Activated CD8-positive, alpha-beta memory T cell treated with anti-CD3 and anti-CD28 coated beads, Interleukin-2, amount 10 ng/mL, durations not matched to agents 7 days and 5 days (primary cell): ENCODE measurements around the gene GLI3. TPM values are rescaled to one million over a fixed set of nuclear protein-coding genes. Genes with fewer than 3 reads are reported as not detected.

Experiments used
- ATAC-seq: fragments of 150-1000 bp; cut with Tn5 transposase; one replicate; pipeline ENCODE4 v1.10.0; 2021; ENCODE audit warnings: moderate library complexity
- CTCF ChIA-PET: fragments of 350-600 bp; sonication (Branson Sonifier 250); formaldehyde crosslinking; loops from one replicate; lab custom pipeline; 2021; ENCODE audit warnings: antibody characterized with exemption; lab: Charles Lee
- DNase-seq: peaks from one replicate; pipeline ENCODE4 v3.0.0-alpha.2; 2020
- H3K27ac Mint-ChIP-seq: one replicate; pipeline ENCODE4 v1.8.0; 2021; ENCODE audit warnings: mild to moderate bottlenecking, mixed read lengths
- H3K27me3 Mint-ChIP-seq: one replicate; pipeline ENCODE4 v1.8.0; 2021; ENCODE audit warnings: mixed read lengths
- H3K36me3 Mint-ChIP-seq: one replicate; pipeline ENCODE4 v1.8.0; 2021; ENCODE audit warnings: mild to moderate bottlenecking, mixed read lengths
- H3K4me1 Mint-ChIP-seq: one replicate; pipeline ENCODE4 v1.8.0; 2021; ENCODE audit warnings: mixed read lengths
- H3K4me3 Mint-ChIP-seq: one replicate; pipeline ENCODE4 v1.8.0; 2021; ENCODE audit warnings: mild to moderate bottlenecking, moderate library complexity, mixed read lengths
- H3K9me3 Mint-ChIP-seq: one replicate; pipeline ENCODE4 v1.8.0; 2022; ENCODE audit warnings: low read depth, mixed read lengths
- total RNA-seq, 2 experiments: library from RNA; stranded (reverse); gene quantifications; one replicate each; pipeline ENCODE4 v1.2.3, GENCODE V29; 2021

The GLI3 gene
- total RNA-seq, 2 experiments from 2014 or later = 0.15 to 0.26 TPM

DNA sequence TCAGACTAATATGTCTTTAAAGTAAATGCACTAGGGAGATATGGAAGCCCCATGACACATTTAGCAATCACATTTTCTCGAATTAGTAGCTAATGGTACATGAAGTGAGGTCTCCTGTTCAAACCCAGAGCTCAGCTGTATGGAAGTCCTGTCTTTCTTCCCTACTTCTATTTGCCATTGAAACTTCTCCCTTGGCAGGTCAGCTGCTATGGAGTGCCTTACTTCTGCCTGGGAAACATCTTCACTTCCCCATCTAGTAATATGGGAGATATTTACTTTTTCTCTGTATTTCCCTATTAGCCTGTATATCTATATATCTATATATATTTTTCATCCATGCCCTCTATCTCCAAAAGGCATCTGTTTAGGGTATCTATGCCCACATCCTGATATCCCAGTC, 308.8 kb downstream of the GLI3 start:
- Mint-ChIP-seq H3K4me1 (no peaks in the 10 kb centered on the region), H3K27me3 (peaks cover 9% of the 10 kb centered on the region), H3K36me3 (no peaks in the 10 kb centered on the region), H3K9me3 (no peaks in the 10 kb centered on the region), H3K4me3 (no peak overlapping the region), H3K27ac (no peak overlapping the region)
- CTCF ChIA-PET = interaction anchor here (1.6 to 1.8 kb wide), 2 partner anchors 13 to 15 kb away, joined by 5 to 9 read pairs; no protein-coding TSS in a partner anchor
- DNase-seq = no peak
- no peak for ATAC-seq

DNA sequence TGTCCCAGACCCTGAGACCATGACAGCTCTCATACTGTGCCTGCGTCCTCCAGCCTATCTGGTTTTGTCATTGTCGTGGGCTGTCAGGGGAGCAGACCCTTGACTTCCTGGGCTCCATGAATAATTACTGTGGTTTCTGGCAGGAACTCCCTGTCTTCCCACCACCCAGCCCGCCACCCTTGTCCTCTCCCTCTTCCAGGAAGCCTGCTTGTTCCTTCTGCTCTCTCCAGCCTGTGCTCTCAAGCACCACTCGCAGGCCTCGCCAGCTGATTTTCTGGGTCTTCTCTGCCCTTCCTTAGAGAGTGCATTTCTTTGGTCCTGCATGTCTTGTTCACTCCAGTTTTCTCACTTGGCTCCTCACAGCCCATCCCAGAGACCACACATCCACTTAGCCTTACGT, 309.6 kb downstream of the GLI3 start:
- Mint-ChIP-seq H3K27ac (no peak overlapping the region), H3K4me1 (no peaks in the 10 kb centered on the region), H3K4me3 (no peak overlapping the region), H3K36me3 (no peaks in the 10 kb centered on the region), H3K27me3 (peaks cover 15% of the 10 kb centered on the region), H3K9me3 (no peaks in the 10 kb centered on the region)
- DNase-seq (no peak), ATAC-seq (no peak)
- CTCF ChIA-PET = interaction anchor here (1.6 to 1.8 kb wide), 2 partner anchors 13 to 15 kb away, joined by 5 to 9 read pairs; no protein-coding TSS in a partner anchor

DNA sequence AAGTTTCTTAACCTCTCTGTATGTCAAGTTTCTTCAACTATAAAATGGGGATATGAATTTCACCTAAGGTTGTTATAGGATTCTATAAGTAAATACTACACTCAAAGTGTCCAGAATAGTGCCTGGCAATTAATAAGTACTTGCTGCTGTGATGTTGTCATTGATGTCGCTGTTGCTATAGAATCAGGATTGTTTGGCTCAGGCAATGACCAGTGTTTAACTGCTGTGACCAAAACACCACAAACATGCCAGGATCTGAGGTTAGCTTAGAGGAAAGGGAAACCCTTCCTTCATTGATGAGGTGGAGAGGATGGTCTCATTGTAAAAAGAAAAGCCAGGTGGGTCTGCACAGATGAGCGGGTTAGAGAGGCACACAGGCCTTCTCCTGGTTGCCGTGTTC, 311.1 kb downstream of the GLI3 start:
- ATAC-seq = no peak

DNA sequence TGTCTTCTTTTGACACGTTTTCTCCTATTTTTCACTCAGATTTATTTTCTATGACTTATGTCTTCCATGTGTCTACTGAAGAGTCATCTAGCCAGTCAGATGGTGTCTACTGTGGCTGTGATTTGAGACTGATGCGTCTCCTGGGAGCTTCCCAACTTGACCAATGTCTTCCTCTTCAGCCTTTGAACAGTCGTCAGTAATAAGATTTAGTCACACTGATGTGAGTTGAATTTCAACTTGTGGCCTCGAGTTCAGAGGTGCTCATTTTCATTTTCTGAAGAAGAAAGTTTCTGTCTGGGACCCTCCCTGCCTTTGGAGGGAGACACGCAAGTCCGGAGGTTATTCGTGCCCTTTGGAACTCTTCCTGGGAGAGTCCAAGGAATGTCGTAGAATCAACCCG, 312.2 kb downstream of the GLI3 start:
- DNase-seq (no peak), ATAC-seq (no peak)
- no peak overlapping the region for H3K4me3 Mint-ChIP-seq
- no peaks in the 10 kb centered on the region for H3K9me3 Mint-ChIP-seq
- CTCF ChIA-PET = no interaction called here
- H3K27ac Mint-ChIP-seq = no peak overlapping the region
- H3K4me1 Mint-ChIP-seq = no peaks in the 10 kb centered on the region
- H3K27me3 Mint-ChIP-seq = peaks cover 24% of the 10 kb centered on the region
- no peaks in the 10 kb centered on the region for H3K36me3 Mint-ChIP-seq

More for the DNA sequence above, 311.1 kb downstream of the GLI3 start:
- H3K4me1 Mint-ChIP-seq = no peaks in the 10 kb centered on the region
- no peak overlapping the region for H3K27ac Mint-ChIP-seq
- DNase-seq = no peak
- no peaks in the 10 kb centered on the region for H3K36me3 Mint-ChIP-seq
- peaks cover 21% of the 10 kb centered on the region for H3K27me3 Mint-ChIP-seq
- no peaks in the 10 kb centered on the region for H3K9me3 Mint-ChIP-seq
- no peak overlapping the region for H3K4me3 Mint-ChIP-seq
- CTCF ChIA-PET = no interaction called here

DNA sequence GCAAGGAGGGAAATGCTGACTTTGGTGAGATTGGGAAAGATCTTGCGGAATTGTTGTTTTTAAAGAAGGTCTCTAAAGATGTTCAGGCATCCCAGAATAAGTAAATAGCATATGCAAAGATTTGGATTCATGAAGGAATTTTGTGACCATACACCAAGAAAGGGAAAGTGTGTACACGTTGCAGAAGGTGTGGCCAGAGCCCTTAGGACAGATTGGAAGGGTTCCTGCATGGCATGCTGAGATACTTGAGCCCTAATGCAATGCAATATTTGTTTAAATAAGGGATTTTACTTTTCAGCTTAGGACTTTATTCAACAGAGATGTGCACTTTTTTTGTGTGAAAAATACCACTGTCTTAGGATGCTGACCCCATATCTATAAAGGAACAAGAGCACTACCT, 314.6 kb downstream of the GLI3 start:
- Mint-ChIP-seq H3K4me3 (no peak overlapping the region), H3K9me3 (no peaks in the 10 kb centered on the region), H3K27me3 (peaks cover 29% of the 10 kb centered on the region), H3K36me3 (no peaks in the 10 kb centered on the region), H3K27ac (no peak overlapping the region), H3K4me1 (no peaks in the 10 kb centered on the region)
- ATAC-seq (no peak), DNase-seq (no peak)
- CTCF ChIA-PET = no interaction called here

DNA sequence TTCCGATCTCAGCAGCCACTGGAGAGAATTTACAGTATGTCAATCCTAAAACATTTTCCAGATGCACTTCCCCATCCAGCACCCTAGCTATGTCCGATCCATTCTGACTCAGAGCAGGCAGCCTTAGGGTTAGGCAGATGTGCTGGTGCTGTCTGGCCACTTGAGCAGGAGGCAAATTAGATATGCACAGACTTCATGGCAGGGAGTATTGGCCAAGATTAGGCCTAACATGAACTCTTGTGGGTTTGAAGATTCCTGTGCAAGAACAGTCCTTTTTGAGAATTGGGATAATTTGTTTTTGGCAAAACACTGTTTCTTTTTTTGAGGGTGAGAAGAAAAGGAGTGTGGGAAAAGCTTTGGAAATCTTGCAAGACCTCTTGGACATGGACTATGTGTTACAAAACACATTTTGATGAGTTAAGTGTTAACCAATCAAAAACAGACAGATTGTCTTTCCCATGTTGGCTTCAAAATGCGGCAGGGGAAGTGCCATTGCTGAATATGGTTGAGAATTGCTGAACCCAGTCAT, 315.5 kb downstream of the GLI3 start:
- Mint-ChIP-seq H3K27me3 (peaks cover 29% of the 10 kb centered on the region), H3K4me3 (no peak overlapping the region), H3K36me3 (no peaks in the 10 kb centered on the region), H3K9me3 (no peaks in the 10 kb centered on the region), H3K27ac (no peak overlapping the region), H3K4me1 (no peaks in the 10 kb centered on the region)
- CTCF ChIA-PET = interaction anchor here (0.8 kb wide), 1 partner anchor 16 kb away, joined by 3 read pairs; no protein-coding TSS in a partner anchor
- DNase-seq (no peak), ATAC-seq (no peak)

DNA sequence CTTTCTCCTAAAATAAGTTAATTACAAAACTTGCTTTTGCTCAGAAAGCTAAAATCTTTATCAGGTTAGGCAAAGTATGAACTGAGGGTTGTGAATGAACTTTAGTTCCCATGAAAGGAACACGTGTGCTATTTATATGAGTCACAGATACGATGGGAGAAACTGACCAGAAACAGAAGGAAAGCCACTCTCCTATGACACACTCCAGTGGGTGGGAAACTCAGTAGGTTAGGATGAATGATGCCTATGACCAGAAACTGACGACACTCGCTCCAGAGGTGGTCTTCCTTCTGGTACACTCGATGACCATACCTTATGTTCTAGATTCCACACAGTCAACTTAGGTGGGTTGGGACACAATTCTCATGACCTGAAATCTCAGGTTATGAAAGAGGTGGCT, 318.4 kb downstream of the GLI3 start:
- Mint-ChIP-seq H3K9me3 (no peaks in the 10 kb centered on the region), H3K36me3 (no peaks in the 10 kb centered on the region), H3K4me3 (no peak overlapping the region), H3K4me1 (no peaks in the 10 kb centered on the region), H3K27me3 (peaks cover 31% of the 10 kb centered on the region), H3K27ac (no peak overlapping the region)
- CTCF ChIA-PET = no interaction called here
- ATAC-seq = no peak
- DNase-seq = no peak

DNA sequence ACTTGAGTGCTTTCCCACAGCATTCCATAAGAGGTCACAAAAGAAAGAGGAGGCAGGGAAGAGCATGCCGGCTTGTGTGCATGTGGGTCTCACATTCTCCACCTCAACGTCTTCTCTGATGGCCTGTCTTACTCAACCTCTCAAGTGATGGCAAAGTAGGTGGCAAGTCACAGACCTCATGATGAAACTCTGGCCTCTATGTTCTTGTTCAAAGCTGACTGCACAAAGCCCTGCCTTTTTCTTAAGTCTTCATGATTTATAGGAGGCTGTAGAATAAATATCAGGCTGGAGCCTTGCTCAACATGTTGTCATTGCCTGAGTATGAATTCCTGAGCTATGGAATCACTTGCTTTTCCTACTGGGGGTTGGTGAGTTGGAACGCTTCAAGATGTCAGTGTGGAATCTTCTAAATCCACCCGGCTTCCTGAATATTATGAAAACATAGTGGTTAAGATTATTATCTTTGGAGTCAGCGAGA, 320.5 kb downstream of the GLI3 start:
- Mint-ChIP-seq H3K36me3 (no peaks in the 10 kb centered on the region), H3K27me3 (peaks cover 21% of the 10 kb centered on the region), H3K4me1 (no peaks in the 10 kb centered on the region), H3K9me3 (no peaks in the 10 kb centered on the region), H3K27ac (no peak overlapping the region), H3K4me3 (no peak overlapping the region)
- DNase-seq = no peak
- no peak for ATAC-seq
- CTCF ChIA-PET = interaction anchor here (1.5 to 1.7 kb wide), 2 partner anchors 16 to 24 kb away, joined by 3 to 9 read pairs; no protein-coding TSS in a partner anchor

DNA sequence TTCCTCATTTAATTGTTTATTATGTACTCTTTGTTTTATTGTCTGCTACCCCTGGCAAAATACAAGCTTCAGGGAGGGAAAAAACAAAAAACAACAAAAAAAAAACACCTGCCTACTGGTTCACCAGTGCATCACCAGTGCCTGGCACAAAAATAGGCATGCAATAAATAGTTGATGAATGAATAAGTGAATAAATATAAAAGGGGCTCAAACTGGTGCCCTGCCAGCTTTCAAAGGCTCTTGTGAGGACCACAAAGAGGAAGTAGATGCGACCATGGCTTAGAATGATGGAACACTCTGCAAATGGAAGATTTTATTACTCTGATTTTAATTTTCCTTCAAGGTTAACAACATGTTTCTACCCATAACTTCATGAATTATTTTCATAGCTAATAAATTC, 321.1 kb downstream of the GLI3 start:
- H3K27ac Mint-ChIP-seq = no peak overlapping the region
- H3K9me3 Mint-ChIP-seq = no peaks in the 10 kb centered on the region
- H3K4me3 Mint-ChIP-seq = no peak overlapping the region
- H3K4me1 Mint-ChIP-seq = no peaks in the 10 kb centered on the region
- no peaks in the 10 kb centered on the region for H3K36me3 Mint-ChIP-seq
- H3K27me3 Mint-ChIP-seq = peaks cover 18% of the 10 kb centered on the region
- CTCF ChIA-PET = interaction anchor here (1.5 to 1.7 kb wide), 2 partner anchors 15 to 25 kb away, joined by 3 to 9 read pairs; no protein-coding TSS in a partner anchor
- DNase-seq (no peak), ATAC-seq (no peak)

DNA sequence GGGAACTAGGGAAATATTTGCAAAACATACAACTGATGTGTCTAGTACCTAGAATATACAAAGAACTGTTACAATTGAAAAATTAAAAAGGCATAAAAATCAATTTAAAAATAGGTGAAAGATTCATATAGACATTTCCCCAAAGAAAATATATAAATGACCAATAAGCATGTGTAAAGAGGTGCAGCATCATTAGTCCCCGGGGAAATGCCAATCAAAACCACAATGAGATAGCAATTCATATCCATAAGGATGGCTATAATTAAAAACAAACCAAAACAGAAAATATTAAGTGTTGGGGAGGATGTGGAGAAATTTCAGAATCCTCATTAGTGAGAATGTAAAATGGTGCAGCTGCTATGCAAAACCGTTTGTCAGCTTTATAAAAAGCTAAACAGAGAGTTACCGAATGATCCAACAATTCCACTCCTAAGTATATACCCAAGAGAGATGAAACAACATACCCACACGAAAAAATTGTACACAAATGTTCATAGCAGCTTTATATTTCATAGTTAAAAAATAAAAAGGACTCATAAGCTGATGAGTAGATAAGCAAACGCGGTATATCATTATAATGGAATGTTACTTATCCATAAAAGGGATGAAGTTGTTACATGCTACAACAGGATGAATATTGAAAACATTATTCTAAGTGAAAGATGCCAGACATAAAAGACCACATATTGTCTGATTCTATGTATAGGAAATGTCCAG, 324.0 kb downstream of the GLI3 start:
- Mint-ChIP-seq H3K27ac (no peak overlapping the region), H3K4me1 (no peaks in the 10 kb centered on the region), H3K9me3 (no peaks in the 10 kb centered on the region), H3K4me3 (no peak overlapping the region), H3K27me3 (peaks cover 11% of the 10 kb centered on the region), H3K36me3 (no peaks in the 10 kb centered on the region)
- DNase-seq (no peak), ATAC-seq (no peak)
- CTCF ChIA-PET = interaction anchor here (0.7 kb wide), 1 partner anchor 19 kb away, joined by 3 read pairs; no protein-coding TSS in a partner anchor

DNA sequence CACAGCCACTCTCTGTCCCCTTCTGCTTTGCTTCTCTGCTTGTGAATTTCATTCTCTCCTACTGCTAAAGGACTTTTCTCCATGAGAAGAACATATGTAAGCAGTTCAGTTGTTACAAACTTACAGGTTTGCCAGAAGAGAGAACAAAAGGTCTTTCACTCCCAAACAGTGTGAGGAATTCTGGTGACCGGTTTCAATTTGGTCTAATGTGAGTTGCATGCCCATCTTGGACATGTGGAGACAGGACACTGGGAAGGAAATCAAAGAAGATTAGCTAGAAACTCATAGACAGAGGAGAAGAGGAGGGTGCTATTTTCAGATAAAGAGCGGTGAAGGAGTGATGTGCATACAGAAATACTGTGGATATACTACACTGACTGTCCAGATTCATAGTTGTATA, 324.6 kb downstream of the GLI3 start:
- Mint-ChIP-seq H3K27me3 (peaks cover 10% of the 10 kb centered on the region), H3K4me1 (no peaks in the 10 kb centered on the region), H3K36me3 (no peaks in the 10 kb centered on the region), H3K4me3 (no peak overlapping the region), H3K27ac (no peak overlapping the region), H3K9me3 (no peaks in the 10 kb centered on the region)
- CTCF ChIA-PET = no interaction called here
- DNase-seq = no peak
- no peak for ATAC-seq

DNA sequence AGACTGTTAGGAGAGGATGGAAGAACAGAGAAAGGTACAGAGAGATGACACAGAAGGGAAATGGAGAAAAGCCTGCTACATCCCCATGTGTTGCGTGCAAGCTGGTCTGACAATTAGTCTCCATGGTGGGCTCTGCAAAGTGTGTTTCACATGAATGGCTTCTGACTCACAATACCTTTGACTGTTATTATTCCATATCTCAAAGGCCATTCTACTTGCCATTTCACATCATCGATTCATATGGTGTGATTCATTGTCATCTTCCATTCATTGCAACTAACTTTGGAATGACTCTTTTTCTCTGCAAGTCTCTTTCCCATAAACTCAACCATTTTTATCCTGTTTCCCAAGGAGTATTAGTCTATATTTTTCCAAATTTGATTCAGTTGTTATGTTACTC, 325.2 kb downstream of the GLI3 start:
- CTCF ChIA-PET = no interaction called here
- Mint-ChIP-seq H3K9me3 (no peaks in the 10 kb centered on the region), H3K27me3 (peaks cover 10% of the 10 kb centered on the region), H3K27ac (no peak overlapping the region), H3K36me3 (no peaks in the 10 kb centered on the region), H3K4me3 (no peak overlapping the region), H3K4me1 (no peaks in the 10 kb centered on the region)
- ATAC-seq (no peak), DNase-seq (no peak)
